Chondrocyte (in vitro differentiated cells): ENCODE results near the gene COL6A2. TPM values are rescaled to one million over a fixed set of nuclear protein-coding genes. Genes with fewer than 3 reads are reported as not detected.
"Not testable (repeated sequence)": the region's sequence is repeated elsewhere in the genome, so short reads cannot be mapped to it uniquely, and the experiment has no call there.

Experiments
- DNase-seq: peaks from one replicate; pipeline ENCODE4 v3.0.0; 2021; ENCODE audit warnings: mixed read lengths, low spot score
- H3K27ac Mint-ChIP-seq: one replicate; pipeline ENCODE4 v1.8.0; 2021; ENCODE audit warnings: mild to moderate bottlenecking, moderate library complexity, mixed read lengths; ENCODE audit not compliant: unreplicated experiment
- H3K27me3 Mint-ChIP-seq: 2 replicates; pipeline ENCODE4 v1.8.0; 2021; ENCODE audit warnings: low read depth, mixed read lengths
- H3K36me3 Mint-ChIP-seq: 2 replicates; pipeline ENCODE4 v1.8.0; 2021; ENCODE audit warnings: low read depth, mixed read lengths
- H3K4me1 Mint-ChIP-seq: 2 replicates; pipeline ENCODE4 v1.8.0; 2021; ENCODE audit warnings: low read depth, mild to moderate bottlenecking, mixed read lengths
- H3K4me3 Mint-ChIP-seq: one replicate; pipeline ENCODE4 v1.8.0; 2021; ENCODE audit warnings: mild to moderate bottlenecking, moderate library complexity, mixed read lengths; ENCODE audit not compliant: unreplicated experiment
- H3K9me3 Mint-ChIP-seq: 2 replicates; pipeline ENCODE4 v1.8.0; 2021; ENCODE audit warnings: low read depth, mixed read lengths
- CTCF ChIP-seq: fragments of 200-600 bp; sonication (generic); IDR thresholded peaks from 2 replicates; pipeline ENCODE4 v1.5.0; 2021; ENCODE audit warnings: antibody characterized with exemption, mild to moderate bottlenecking, moderate library complexity
- total RNA-seq: library from RNA; stranded (reverse); gene quantifications from 3 replicates; pipeline ENCODE4 v1.2.1, GENCODE V29; 2021

COL6A2 gene
- total RNA-seq, 1 donor from 2014 or later = 1,646 TPM

GRCh38 chr21:46068516-46069079 is 29.3 kb upstream of the COL6A2 start:
- no peaks in the 10 kb centered on the region for H3K27me3 Mint-ChIP-seq
- no peaks in the 10 kb centered on the region for H3K9me3 Mint-ChIP-seq
- no peaks in the 10 kb centered on the region for H3K36me3 Mint-ChIP-seq
- DNase-seq = no peak
- H3K27ac Mint-ChIP-seq = no peak overlapping the region
- TF ChIP-seq CTCF = no peak
- peaks cover 37% of the 10 kb centered on the region for H3K4me1 Mint-ChIP-seq
- H3K4me3 Mint-ChIP-seq = no peak overlapping the region

- TF ChIP-seq CTCF = no peak
- H3K36me3 Mint-ChIP-seq = no peaks in the 10 kb centered on the region
- no peak for DNase-seq
- no peak overlapping the region for H3K27ac Mint-ChIP-seq
- no peaks in the 10 kb centered on the region for H3K27me3 Mint-ChIP-seq
- H3K4me3 Mint-ChIP-seq = no peak overlapping the region
- H3K9me3 Mint-ChIP-seq = no peaks in the 10 kb centered on the region
- peaks cover 36% of the 10 kb centered on the region for H3K4me1 Mint-ChIP-seq
Observed at GRCh38 chr21:46069166-46069565, 28.7 kb upstream of the COL6A2 start.

- Mint-ChIP-seq H3K4me1 (peaks cover 32% of the 10 kb centered on the region), H3K27me3 (no peaks in the 10 kb centered on the region), H3K36me3 (no peaks in the 10 kb centered on the region), H3K9me3 (no peaks in the 10 kb centered on the region), H3K4me3 (no peak overlapping the region), H3K27ac (no peak overlapping the region)
- DNase-seq = peak; percentile 65
- no peak for TF ChIP-seq CTCF
Observed at GRCh38 chr21:46069719-46070279, 28.1 kb upstream of the COL6A2 start.

GRCh38 chr21:46071082-46071481 is 26.8 kb upstream of the COL6A2 start:
- no peak for TF ChIP-seq CTCF
- DNase-seq = peak; percentile 49
- no peaks in the 10 kb centered on the region for H3K27me3 Mint-ChIP-seq
- peaks cover 19% of the 10 kb centered on the region for H3K4me1 Mint-ChIP-seq
- no peak overlapping the region for H3K4me3 Mint-ChIP-seq
- H3K36me3 Mint-ChIP-seq = no peaks in the 10 kb centered on the region
- H3K27ac Mint-ChIP-seq = no peak overlapping the region
- no peaks in the 10 kb centered on the region for H3K9me3 Mint-ChIP-seq

- H3K27me3 Mint-ChIP-seq, H3K27ac Mint-ChIP-seq, H3K9me3 Mint-ChIP-seq, H3K36me3 Mint-ChIP-seq, H3K4me3 Mint-ChIP-seq, DNase-seq: not testable (repeated sequence)
- H3K4me1 Mint-ChIP-seq = peaks cover 24% of the 10 kb centered on the region
Observed at GRCh38 chr21:46076724-46077123, 21.2 kb upstream of the COL6A2 start.

GRCh38 chr21:46077674-46078101 is 20.2 kb upstream of the COL6A2 start:
- Mint-ChIP-seq H3K9me3 (no peaks in the 10 kb centered on the region), H3K27me3 (no peaks in the 10 kb centered on the region), H3K4me1 (peaks cover 24% of the 10 kb centered on the region), H3K36me3 (no peaks in the 10 kb centered on the region), H3K4me3 (no peak overlapping the region), H3K27ac (no peak overlapping the region)
- no peak for TF ChIP-seq CTCF
- DNase-seq = peak; percentile 84
